IMR-90 (cell line): ENCODE measurements around the gene GINS1. TPM values are rescaled to one million over a fixed set of nuclear protein-coding genes. Genes with fewer than 3 reads are reported as not detected.
A peak's percentile ranks its signal among the peaks of the same experiment; 100 is the strongest.

Source experiments
- ATAC-seq: fragments of 200-7000 bp; cut with Tn5 transposase; 2 replicates; pipeline ENCODE4 v1.9.1; 2020; ENCODE audit warnings: low read depth, mild to moderate bottlenecking, moderate library complexity
- BruUV-seq: library from RNA; stranded (reverse); fragments of 400-500 nt; replicated peaks from 2 replicates; lab custom pipeline; 2021; lab: Mats Ljungman, UMichigan
- CTCF ChIA-PET: fragments of 300-600 bp; formaldehyde crosslinking; extraction: SDS; loops from one replicate; lab custom pipeline; 2021; ENCODE audit warnings: antibody characterized with exemption; lab: Yijun Ruan, JAX
- POLR2A ChIA-PET: fragments of 300-600 bp; sonication (Branson Sonifier 250); formaldehyde crosslinking; loops from one replicate; lab custom pipeline; 2022; ENCODE audit warnings: antibody characterized with exemption; ENCODE audit not compliant: unreplicated experiment; lab: Charles Lee
- DNase-seq: peaks from one replicate; pipeline ENCODE4 v3.0.0; 2013
- H2AFZ ChIP-seq: replicated peaks from 2 replicates; pipeline ENCODE3; 2013; ENCODE audit warnings: low read length, mild to moderate bottlenecking; ENCODE audit not compliant: poor library complexity
- H2AK5ac ChIP-seq: 2 replicates; pipeline ENCODE4 v1.6.1; 2013; ENCODE audit warnings: low read depth, low read length, inconsistent platforms
- H2AK9ac ChIP-seq: replicated peaks from 2 replicates; pipeline ENCODE3; 2013; ENCODE audit warnings: mild to moderate bottlenecking, low read depth, low read length, moderate library complexity; ENCODE audit not compliant: poor library complexity
- H2BK120ac ChIP-seq: 2 replicates; pipeline ENCODE4 v1.6.1; 2013; ENCODE audit warnings: low read depth, low read length, inconsistent platforms
- H2BK15ac ChIP-seq: 3 replicates; pipeline ENCODE4 v1.6.1; 2013; ENCODE audit warnings: low read depth, low read length, inconsistent platforms
- H2BK20ac ChIP-seq: 2 replicates; pipeline ENCODE4 v1.6.1; 2013; ENCODE audit warnings: low read depth, mild to moderate bottlenecking, inconsistent platforms, low read length, moderate library complexity
- H2BK5ac ChIP-seq: 2 replicates; pipeline ENCODE4 v1.6.1; 2013; ENCODE audit warnings: mild to moderate bottlenecking, low read depth, low read length, inconsistent platforms; ENCODE audit not compliant: poor library complexity, severe bottlenecking
- H3K14ac ChIP-seq: replicated peaks from 2 replicates; pipeline ENCODE4 v1.6.1; 2013; ENCODE audit warnings: low read depth, low read length, inconsistent platforms
- H3K18ac ChIP-seq: 2 replicates; pipeline ENCODE4 v1.6.1; 2013; ENCODE audit warnings: low read depth, low read length, control low read depth
- H3K23ac ChIP-seq: 2 replicates; pipeline ENCODE4 v1.6.1; 2013; ENCODE audit warnings: low read depth, low read length, inconsistent platforms
- H3K27ac ChIP-seq: 2 replicates; pipeline ENCODE4 v1.5.1; 2013; ENCODE audit warnings: mild to moderate bottlenecking, control low read depth, low read length; ENCODE audit not compliant: insufficient read depth
- H3K27me3 ChIP-seq: 2 replicates; pipeline ENCODE4 v1.6.1; 2013; ENCODE audit warnings: low read length; ENCODE audit not compliant: control insufficient read depth, insufficient read depth
- H3K36me3 ChIP-seq: 2 replicates; pipeline ENCODE4 v1.6.1; 2013; ENCODE audit warnings: low read length, mixed read lengths; ENCODE audit not compliant: control insufficient read depth, insufficient read depth
- H3K4ac ChIP-seq: 2 replicates; pipeline ENCODE4 v1.6.1; 2013; ENCODE audit warnings: low read depth, low read length, inconsistent platforms
- H3K4me1 ChIP-seq: 2 replicates; pipeline ENCODE4 v1.6.1; 2013; ENCODE audit warnings: low read length, mixed read lengths; ENCODE audit not compliant: control insufficient read depth, insufficient read depth
- H3K4me2 ChIP-seq: 2 replicates; pipeline ENCODE4 v1.6.1; 2013; ENCODE audit warnings: low read depth, mild to moderate bottlenecking, control low read depth, low read length, moderate library complexity
- H3K4me3 ChIP-seq: 2 replicates; pipeline ENCODE4 v1.5.1; 2013; ENCODE audit warnings: low read depth, mild to moderate bottlenecking, control low read depth, low read length, moderate library complexity; ENCODE audit not compliant: insufficient read depth
- H3K56ac ChIP-seq: 2 replicates; pipeline ENCODE4 v1.6.1; 2013; ENCODE audit warnings: low read length, inconsistent platforms; ENCODE audit not compliant: insufficient read depth; ENCODE audit errors: extremely low read depth
- H3K79me1 ChIP-seq, 2 experiments: 2 replicates each; pipeline ENCODE4 v1.6.1; 2013; ENCODE audit warnings: low read length in 2 of 2, inconsistent platforms in 1 of 2, low read depth in 1 of 2
- H3K9ac ChIP-seq: 2 replicates; pipeline ENCODE4 v1.6.1; 2013; ENCODE audit warnings: low read depth, low read length, control low read depth
- H3K9me1 ChIP-seq: 2 replicates; pipeline ENCODE4 v1.6.1; 2013; ENCODE audit warnings: low read length, inconsistent platforms; ENCODE audit not compliant: insufficient read depth
- H3K9me3 ChIP-seq: 2 replicates; pipeline ENCODE4 v1.6.1; 2013; ENCODE audit warnings: low read length; ENCODE audit not compliant: control insufficient read depth, insufficient read depth
- H4K20me1 ChIP-seq: 2 replicates; pipeline ENCODE4 v1.6.1; 2013; ENCODE audit warnings: low read length, inconsistent platforms; ENCODE audit not compliant: insufficient read depth
- H4K5ac ChIP-seq: 2 replicates; pipeline ENCODE4 v1.6.1; 2013; ENCODE audit warnings: mild to moderate bottlenecking, low read depth, low read length, control low read depth
- H4K8ac ChIP-seq, 2 experiments: 2 replicates each; pipeline ENCODE4 v1.6.1; 2013; ENCODE audit warnings: low read depth in 2 of 2, low read length in 2 of 2, control low read depth in 1 of 2, inconsistent platforms in 1 of 2
- H4K91ac ChIP-seq: 2 replicates; pipeline ENCODE4 v1.6.1; 2013; ENCODE audit warnings: low read depth, low read length, inconsistent platforms; ENCODE audit not compliant: insufficient read depth
- RAD21 ChIP-seq: IDR thresholded peaks from 2 replicates; pipeline ENCODE4 v1.6.1; 2012; ENCODE audit warnings: low read length, improper control_type of control experiment
- SMC3 ChIP-seq: fragments of 150-350 bp; IDR thresholded peaks from 2 replicates; pipeline ENCODE4 v1.6.1; 2016; ENCODE audit warnings: low read depth, mild to moderate bottlenecking, antibody characterized with exemption, low read length, moderate library complexity
- WGBS, 2 experiments: methylation state at CpG; one replicate each; pipeline versions ENCODE4 v1.1.5 to v1.1.7; 2013; ENCODE audit warnings: missing lambda C conversion rate in 2 of 2; ENCODE audit not compliant: insufficient read length in 1 of 2; ENCODE audit errors: extremely low coverage in 2 of 2; 5-methylcytosine and 5-hydroxymethylcytosine counted together
- dilution Hi-C: fragments of 300-500 bp; cut with HindIII; formaldehyde crosslinking; loops from one replicate; pipeline ENCODE4 v1.14.3; 2018; ENCODE audit warnings: low sequenced_read_pairs; ENCODE audit not compliant: unreplicated experiment
- in situ Hi-C: fragments of 300-500 bp; cut with MboI; formaldehyde crosslinking; loops from 3 replicates; pipeline ENCODE4 v1.14.3; 2019; ENCODE audit warnings: low sequenced_read_pairs, inconsistent platforms, mixed read lengths
- intact Hi-C: fragments of 100-400 bp; cut with micrococcal nuclease; formaldehyde crosslinking; loops from 2 replicates; pipeline ENCODE4 v1.10.0; 2022
- polyA plus RNA-seq, 3 experiments: library from polyadenylated mRNA; depleted of rRNA; stranded (reverse); fragments of >200 nt; gene quantifications; 2 replicates each; pipeline ENCODE4 v1.2.3, GENCODE V29; 2012; ENCODE audit warnings: low replicate concordance in 1 of 3
- total RNA-seq: library from RNA; depleted of rRNA; stranded (reverse); fragments of >200 nt; gene quantifications from 2 replicates; pipeline ENCODE4 v1.2.3, GENCODE V29; 2012
- TF ChIP-seq, protein P1 (sequence below): fragments of 150-350 bp; IDR thresholded peaks from 2 replicates; pipeline ENCODE4 v1.6.1; 2016; ENCODE audit warnings: low read depth, mild to moderate bottlenecking, low read length, moderate library complexity, borderline replicate concordance
- TF ChIP-seq, protein P2 (sequence below): conservative IDR thresholded peaks from 2 replicates; pipeline ENCODE4 v1.5.1; 2012; ENCODE audit warnings: mild to moderate bottlenecking, low read depth, low read length, improper control_type of control experiment

Gene GINS1
- total and polyA plus RNA-seq, 2 of the 4 experiments (the other 2 are of a cell fraction) = 4.9 to 6.6 TPM

DNA sequence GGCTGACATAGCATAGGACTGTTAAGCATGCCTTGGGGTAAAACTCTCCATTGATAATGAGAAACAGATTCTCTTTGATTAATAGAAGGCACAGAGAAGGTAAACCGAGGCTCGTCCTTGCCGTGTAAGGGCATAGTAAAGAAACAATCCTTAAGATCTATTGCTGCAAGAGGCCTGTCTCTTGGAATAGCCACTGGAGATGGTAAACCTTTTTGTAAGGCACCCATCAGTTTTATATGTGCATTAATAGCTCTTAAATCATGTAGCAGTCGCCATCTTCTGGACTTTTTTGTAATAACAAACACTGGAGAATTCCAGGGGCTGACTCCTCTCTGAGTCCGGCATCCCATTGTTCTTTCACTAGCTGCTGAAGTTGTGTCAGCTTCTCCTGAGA lies 8.4 kb upstream of the GINS1 start:
- ChIA-PET POLR2A (no interaction called here), CTCF (interaction anchor here (0.8 to 3.8 kb wide), 8 partner anchors 9 to 403 kb away, joined by 3 to 24 read pairs (median 7); partner anchors contain the start of gene GINS1)
- peak overlapping the region; percentile 68; the same call in 1 of the 2 replicates for H2BK20ac ChIP-seq
- peak overlapping the region in 1 of 2 experiments; percentile 56; a peak in 2 of 4 replicates for H4K8ac ChIP-seq
- TF ChIP-seq, protein P1, sequence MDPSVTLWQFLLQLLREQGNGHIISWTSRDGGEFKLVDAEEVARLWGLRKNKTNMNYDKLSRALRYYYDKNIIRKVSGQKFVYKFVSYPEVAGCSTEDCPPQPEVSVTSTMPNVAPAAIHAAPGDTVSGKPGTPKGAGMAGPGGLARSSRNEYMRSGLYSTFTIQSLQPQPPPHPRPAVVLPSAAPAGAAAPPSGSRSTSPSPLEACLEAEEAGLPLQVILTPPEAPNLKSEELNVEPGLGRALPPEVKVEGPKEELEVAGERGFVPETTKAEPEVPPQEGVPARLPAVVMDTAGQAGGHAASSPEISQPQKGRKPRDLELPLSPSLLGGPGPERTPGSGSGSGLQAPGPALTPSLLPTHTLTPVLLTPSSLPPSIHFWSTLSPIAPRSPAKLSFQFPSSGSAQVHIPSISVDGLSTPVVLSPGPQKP = no peak
- TF ChIP-seq, protein P2, sequence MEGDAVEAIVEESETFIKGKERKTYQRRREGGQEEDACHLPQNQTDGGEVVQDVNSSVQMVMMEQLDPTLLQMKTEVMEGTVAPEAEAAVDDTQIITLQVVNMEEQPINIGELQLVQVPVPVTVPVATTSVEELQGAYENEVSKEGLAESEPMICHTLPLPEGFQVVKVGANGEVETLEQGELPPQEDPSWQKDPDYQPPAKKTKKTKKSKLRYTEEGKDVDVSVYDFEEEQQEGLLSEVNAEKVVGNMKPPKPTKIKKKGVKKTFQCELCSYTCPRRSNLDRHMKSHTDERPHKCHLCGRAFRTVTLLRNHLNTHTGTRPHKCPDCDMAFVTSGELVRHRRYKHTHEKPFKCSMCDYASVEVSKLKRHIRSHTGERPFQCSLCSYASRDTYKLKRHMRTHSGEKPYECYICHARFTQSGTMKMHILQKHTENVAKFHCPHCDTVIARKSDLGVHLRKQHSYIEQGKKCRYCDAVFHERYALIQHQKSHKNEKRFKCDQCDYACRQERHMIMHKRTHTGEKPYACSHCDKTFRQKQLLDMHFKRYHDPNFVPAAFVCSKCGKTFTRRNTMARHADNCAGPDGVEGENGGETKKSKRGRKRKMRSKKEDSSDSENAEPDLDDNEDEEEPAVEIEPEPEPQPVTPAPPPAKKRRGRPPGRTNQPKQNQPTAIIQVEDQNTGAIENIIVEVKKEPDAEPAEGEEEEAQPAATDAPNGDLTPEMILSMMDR = peak; percentile 85
- TF ChIP-seq RAD21 (peak; percentile 86), SMC3 (peak; percentile 84)
- DNase-seq (peak; percentile 83), ATAC-seq (peak; percentile 98)
- peak overlapping the region; percentile 68; the same call in 1 of the 2 replicates for H2BK120ac ChIP-seq
- peaks cover 13% of the 10 kb centered on the region for H3K9me3 ChIP-seq
- peak overlapping the region; percentile 14 for H2BK5ac ChIP-seq
- dilution Hi-C loops (no loop called here), intact Hi-C loops (loop anchor here (1.0 to 5.0 kb wide), 8 partner anchors 63 to 404 kb away; partner anchors contain the start of genes PYGB and VSX1), in situ Hi-C loops (loop anchor here (5.0 to 25.0 kb wide), 3 partner anchors 102 to 762 kb away; partner anchors contain the start of gene APMAP)
- no TSS peak for BruUV-seq
- H3K9me1 ChIP-seq = peaks cover 5% of the 10 kb centered on the region
- no peak overlapping the region for H2AFZ ChIP-seq
- H3K27me3 ChIP-seq = no peaks in the 10 kb centered on the region
- no peak overlapping the region for H2AK9ac ChIP-seq
- peak overlapping the region; percentile 63; the same call in 1 of the 2 replicates for H3K14ac ChIP-seq
- no peaks in the 10 kb centered on the region for H3K36me3 ChIP-seq
- H4K20me1 ChIP-seq = no peaks in the 10 kb centered on the region
- H3K4me2 ChIP-seq = no peak overlapping the region
- H2AK5ac ChIP-seq = no peak overlapping the region
- peak overlapping the region; percentile 49; the same call in 1 of the 2 replicates for H3K4ac ChIP-seq
- H3K18ac ChIP-seq = no peak overlapping the region
- 10% methylated on average over 2 of the region's 5 CpGs; no CpG with 5 or more reads in 1 of the 2 experiments for WGBS, 2 experiments
- no peak overlapping the region for H3K56ac ChIP-seq
- H4K5ac ChIP-seq = no peak overlapping the region
- no peak overlapping the region for H4K91ac ChIP-seq
- H3K23ac ChIP-seq = no peak overlapping the region
- H3K79me1 ChIP-seq = no peaks in the 10 kb centered on the region
- H3K9ac ChIP-seq = no peak overlapping the region
- H2BK15ac ChIP-seq = no peak overlapping the region
- H3K27ac ChIP-seq = no peak overlapping the region
- H3K4me3 ChIP-seq = no peak overlapping the region
- H3K4me1 ChIP-seq = peaks cover 5% of the 10 kb centered on the region; the same call in 1 of the 2 replicates
